Chondrocyte (in vitro differentiated cells): ENCODE measurements around the gene SLC9A9. TPM values are rescaled to one million over a fixed set of nuclear protein-coding genes. Genes with fewer than 3 reads are reported as not detected.
"Not testable (repeated sequence)": the region's sequence is repeated elsewhere in the genome, so short reads cannot be mapped to it uniquely, and the experiment has no call there.

Experiments used
- DNase-seq: peaks from one replicate; pipeline ENCODE4 v3.0.0; 2021; ENCODE audit warnings: mixed read lengths, low spot score
- H3K27ac Mint-ChIP-seq: one replicate; pipeline ENCODE4 v1.8.0; 2021; ENCODE audit warnings: mild to moderate bottlenecking, moderate library complexity, mixed read lengths; ENCODE audit not compliant: unreplicated experiment
- H3K27me3 Mint-ChIP-seq: 2 replicates; pipeline ENCODE4 v1.8.0; 2021; ENCODE audit warnings: low read depth, mixed read lengths
- H3K36me3 Mint-ChIP-seq: 2 replicates; pipeline ENCODE4 v1.8.0; 2021; ENCODE audit warnings: low read depth, mixed read lengths
- H3K4me1 Mint-ChIP-seq: 2 replicates; pipeline ENCODE4 v1.8.0; 2021; ENCODE audit warnings: low read depth, mild to moderate bottlenecking, mixed read lengths
- H3K4me3 Mint-ChIP-seq: one replicate; pipeline ENCODE4 v1.8.0; 2021; ENCODE audit warnings: mild to moderate bottlenecking, moderate library complexity, mixed read lengths; ENCODE audit not compliant: unreplicated experiment
- H3K9me3 Mint-ChIP-seq: 2 replicates; pipeline ENCODE4 v1.8.0; 2021; ENCODE audit warnings: low read depth, mixed read lengths
- total RNA-seq: library from RNA; stranded (reverse); gene quantifications from 3 replicates; pipeline ENCODE4 v1.2.1, GENCODE V29; 2021
- TF ChIP-seq, protein P1 (sequence below): fragments of 200-600 bp; sonication (generic); IDR thresholded peaks from 2 replicates; pipeline ENCODE4 v1.5.0; 2021; ENCODE audit warnings: antibody characterized with exemption, mild to moderate bottlenecking, moderate library complexity

SLC9A9 gene
- total RNA-seq, 1 donor from 2014 or later: 2.6 TPM

DNA sequence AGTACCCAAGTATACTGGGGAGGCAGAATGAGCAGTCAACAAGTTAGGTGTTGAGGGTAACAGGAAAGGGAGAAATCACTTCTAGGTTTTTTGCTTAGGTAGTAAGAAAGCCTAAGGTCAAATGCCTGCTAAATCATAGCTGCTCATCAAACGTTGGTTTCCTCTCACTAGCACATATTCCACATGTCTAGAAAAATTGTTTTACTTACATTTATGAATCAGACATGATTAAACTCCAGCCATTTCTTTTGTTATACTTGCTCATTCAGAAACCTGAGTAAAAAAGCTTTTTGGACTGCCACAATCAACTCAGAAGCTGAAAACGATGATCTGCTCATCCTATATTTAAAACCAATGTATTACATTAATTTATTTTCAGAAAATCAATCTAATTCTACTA, 40.2 kb downstream of the SLC9A9 start:
- Mint-ChIP-seq H3K4me1 (peaks cover 10% of the 10 kb centered on the region), H3K27ac (no peak overlapping the region), H3K9me3 (no peaks in the 10 kb centered on the region), H3K4me3 (no peak overlapping the region), H3K27me3 (no peaks in the 10 kb centered on the region), H3K36me3 (no peaks in the 10 kb centered on the region)
- DNase-seq: no peak
- TF ChIP-seq, protein P1, sequence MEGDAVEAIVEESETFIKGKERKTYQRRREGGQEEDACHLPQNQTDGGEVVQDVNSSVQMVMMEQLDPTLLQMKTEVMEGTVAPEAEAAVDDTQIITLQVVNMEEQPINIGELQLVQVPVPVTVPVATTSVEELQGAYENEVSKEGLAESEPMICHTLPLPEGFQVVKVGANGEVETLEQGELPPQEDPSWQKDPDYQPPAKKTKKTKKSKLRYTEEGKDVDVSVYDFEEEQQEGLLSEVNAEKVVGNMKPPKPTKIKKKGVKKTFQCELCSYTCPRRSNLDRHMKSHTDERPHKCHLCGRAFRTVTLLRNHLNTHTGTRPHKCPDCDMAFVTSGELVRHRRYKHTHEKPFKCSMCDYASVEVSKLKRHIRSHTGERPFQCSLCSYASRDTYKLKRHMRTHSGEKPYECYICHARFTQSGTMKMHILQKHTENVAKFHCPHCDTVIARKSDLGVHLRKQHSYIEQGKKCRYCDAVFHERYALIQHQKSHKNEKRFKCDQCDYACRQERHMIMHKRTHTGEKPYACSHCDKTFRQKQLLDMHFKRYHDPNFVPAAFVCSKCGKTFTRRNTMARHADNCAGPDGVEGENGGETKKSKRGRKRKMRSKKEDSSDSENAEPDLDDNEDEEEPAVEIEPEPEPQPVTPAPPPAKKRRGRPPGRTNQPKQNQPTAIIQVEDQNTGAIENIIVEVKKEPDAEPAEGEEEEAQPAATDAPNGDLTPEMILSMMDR: no peak

DNA sequence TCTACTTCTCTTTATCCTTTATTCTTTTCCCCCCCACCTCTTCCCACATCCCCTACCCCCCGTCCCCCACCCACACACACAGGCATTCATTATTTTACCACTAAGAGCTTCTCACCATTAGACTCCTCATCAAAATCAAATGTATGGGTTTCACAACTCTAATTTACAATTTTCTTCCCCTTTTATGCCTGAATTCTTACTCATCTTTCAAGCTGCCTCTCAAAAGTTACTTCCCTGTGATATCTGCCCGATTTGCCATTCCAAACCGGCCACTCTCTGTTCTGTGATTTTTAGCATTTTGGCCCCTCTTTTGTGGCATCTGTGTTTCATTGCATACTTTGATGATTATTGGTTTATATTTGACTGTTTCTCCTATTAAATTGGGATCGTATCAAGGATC, 42.2 kb downstream of the SLC9A9 start:
- Mint-ChIP-seq H3K4me1 (peaks cover 10% of the 10 kb centered on the region), H3K27ac (no peak overlapping the region)
- TF ChIP-seq, protein P1: no peak

DNA sequence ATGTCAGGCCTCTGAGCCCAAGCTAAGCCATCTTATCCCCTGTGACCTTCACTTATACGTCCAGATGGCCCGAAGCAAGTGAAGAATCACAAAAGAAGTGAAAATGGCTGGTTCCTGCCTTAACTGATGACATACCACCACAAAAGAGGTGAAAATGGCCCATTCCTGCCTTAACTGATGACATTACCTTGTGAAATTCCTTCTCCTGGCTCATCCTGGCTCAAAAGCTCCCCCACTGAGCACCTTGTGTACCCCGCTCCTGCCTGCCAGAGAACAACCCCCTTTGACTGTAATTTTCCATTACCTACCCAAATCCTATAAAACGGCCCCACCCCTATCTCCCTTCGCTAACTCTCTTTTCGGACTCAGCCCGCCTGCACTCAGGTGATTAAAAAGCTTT, 42.8 kb downstream of the SLC9A9 start:
- H3K36me3 Mint-ChIP-seq, H3K27me3 Mint-ChIP-seq, H3K9me3 Mint-ChIP-seq, H3K4me3 Mint-ChIP-seq, H3K27ac Mint-ChIP-seq, DNase-seq, H3K4me1 Mint-ChIP-seq: not testable (repeated sequence)

More for the DNA sequence above, 42.2 kb downstream of the SLC9A9 start:
- Mint-ChIP-seq H3K9me3 (no peaks in the 10 kb centered on the region), H3K27me3 (no peaks in the 10 kb centered on the region), H3K36me3 (no peaks in the 10 kb centered on the region), H3K4me3 (no peak overlapping the region)
- DNase-seq: no peak

DNA sequence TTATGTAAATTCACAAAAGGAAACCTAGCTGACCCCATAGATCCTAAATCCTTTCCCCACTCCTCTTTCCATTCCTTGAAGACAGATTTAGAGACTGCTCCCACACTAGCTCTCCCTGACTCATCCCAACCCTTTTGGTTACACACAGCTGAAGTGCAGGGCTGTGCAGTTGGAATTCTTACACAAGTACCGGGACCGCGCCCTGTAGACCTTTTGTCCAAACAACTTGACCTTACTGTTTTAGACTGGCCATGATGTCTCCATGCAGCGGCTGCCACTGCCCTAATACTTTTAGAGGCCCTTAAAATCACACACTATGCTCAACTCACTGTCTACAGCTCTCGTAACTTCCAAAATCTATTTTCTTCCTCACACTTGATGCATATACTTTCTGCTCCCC, 47.2 kb downstream of the SLC9A9 start:
- H3K27me3 Mint-ChIP-seq, H3K36me3 Mint-ChIP-seq, H3K9me3 Mint-ChIP-seq, H3K4me3 Mint-ChIP-seq, DNase-seq, H3K4me1 Mint-ChIP-seq, H3K27ac Mint-ChIP-seq: not testable (repeated sequence)

DNA sequence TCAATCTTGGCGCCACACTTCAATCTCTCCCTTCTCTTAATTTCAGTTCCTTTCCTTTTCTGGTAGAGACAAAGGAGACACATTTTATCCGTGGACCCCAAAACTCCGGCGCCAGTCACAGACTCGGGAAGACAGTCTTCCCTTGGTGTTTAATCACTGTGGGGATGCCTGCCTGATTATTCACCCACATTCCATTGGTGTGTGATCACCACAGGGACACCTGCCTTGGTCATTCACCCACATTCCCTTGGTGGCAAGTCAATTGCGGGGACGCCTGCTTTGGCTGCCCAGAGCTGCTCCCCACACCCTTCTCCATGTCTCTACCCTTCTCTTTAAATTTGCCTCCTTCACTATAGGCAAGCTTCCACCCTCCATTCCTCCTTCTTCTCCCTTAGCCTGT, 50.1 kb downstream of the SLC9A9 start:
- not testable (repeated sequence) for H3K9me3 Mint-ChIP-seq, H3K4me3 Mint-ChIP-seq, H3K4me1 Mint-ChIP-seq, DNase-seq, H3K27ac Mint-ChIP-seq, H3K36me3 Mint-ChIP-seq, H3K27me3 Mint-ChIP-seq

DNA sequence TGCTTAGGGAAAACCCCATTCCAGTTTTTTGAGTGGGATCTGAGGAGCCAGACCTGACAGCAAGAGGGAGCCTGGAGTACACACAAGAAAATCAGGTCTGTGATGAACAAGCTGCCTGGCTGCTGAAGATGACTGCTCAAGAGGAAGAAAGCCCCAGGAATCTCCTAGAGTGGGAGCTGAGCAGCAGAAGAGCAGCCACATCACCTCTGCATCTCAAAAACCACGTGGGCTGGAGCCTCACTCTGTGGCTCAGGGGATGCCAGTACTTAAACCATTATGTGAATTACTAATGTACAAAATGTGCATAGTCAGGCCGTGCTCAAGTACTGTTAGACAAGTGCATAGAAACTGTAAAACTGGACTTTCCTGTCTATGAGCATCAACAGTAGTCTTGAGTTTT, 52.4 kb downstream of the SLC9A9 start:
- H3K27me3 Mint-ChIP-seq: no peaks in the 10 kb centered on the region
- H3K9me3 Mint-ChIP-seq: peaks cover 13% of the 10 kb centered on the region
- peaks cover 5% of the 10 kb centered on the region for H3K36me3 Mint-ChIP-seq
- H3K27ac Mint-ChIP-seq: no peak overlapping the region
- H3K4me1 Mint-ChIP-seq: peaks cover 4% of the 10 kb centered on the region
- no peak for DNase-seq
- H3K4me3 Mint-ChIP-seq: no peak overlapping the region
- TF ChIP-seq, protein P1: peak; percentile 31

DNA sequence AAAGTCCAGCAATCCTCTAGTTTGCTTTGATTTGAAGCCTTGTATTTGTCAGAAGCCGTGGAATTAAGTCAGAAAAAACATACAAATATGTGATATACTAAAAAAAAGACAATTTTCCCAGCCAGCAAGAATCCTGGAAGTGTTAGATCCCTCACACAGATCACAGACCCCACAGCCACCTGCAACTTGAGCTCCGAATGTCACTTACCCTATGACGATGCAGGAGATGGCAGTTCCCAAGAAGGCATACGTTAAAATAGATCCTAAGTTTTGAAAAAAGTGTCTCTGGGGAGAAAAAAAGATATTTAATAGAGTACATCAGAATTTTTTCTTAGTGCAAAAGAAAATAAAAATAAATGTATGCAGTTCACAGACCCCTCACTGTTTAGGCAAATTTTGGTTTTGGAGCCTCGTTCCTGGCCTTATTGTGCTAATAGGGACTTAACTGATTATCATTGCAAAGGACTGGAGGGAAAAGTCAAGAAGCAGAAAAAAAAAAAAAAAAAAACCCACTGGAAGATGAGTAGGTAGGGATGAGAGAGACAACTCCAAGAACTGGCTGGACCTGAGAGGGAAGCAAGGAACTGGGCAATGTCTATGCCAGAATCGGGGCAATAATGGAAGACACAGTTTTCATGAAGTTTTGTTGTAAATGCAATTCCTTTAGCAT, 53.3 kb downstream of the SLC9A9 start:
- Mint-ChIP-seq H3K36me3 (peaks cover 5% of the 10 kb centered on the region), H3K27ac (no peak overlapping the region), H3K4me3 (no peak overlapping the region), H3K9me3 (peaks cover 16% of the 10 kb centered on the region), H3K4me1 (peaks cover 4% of the 10 kb centered on the region), H3K27me3 (no peaks in the 10 kb centered on the region)
- DNase-seq: no peak
- TF ChIP-seq, protein P1: no peak
